ENCODE measurements around the gene MTG2.
"Not testable (repeated sequence)": the region's sequence is repeated elsewhere in the genome, so short reads cannot be mapped to it uniquely, and the experiment has no call there.

Gene MTG2

DNA sequence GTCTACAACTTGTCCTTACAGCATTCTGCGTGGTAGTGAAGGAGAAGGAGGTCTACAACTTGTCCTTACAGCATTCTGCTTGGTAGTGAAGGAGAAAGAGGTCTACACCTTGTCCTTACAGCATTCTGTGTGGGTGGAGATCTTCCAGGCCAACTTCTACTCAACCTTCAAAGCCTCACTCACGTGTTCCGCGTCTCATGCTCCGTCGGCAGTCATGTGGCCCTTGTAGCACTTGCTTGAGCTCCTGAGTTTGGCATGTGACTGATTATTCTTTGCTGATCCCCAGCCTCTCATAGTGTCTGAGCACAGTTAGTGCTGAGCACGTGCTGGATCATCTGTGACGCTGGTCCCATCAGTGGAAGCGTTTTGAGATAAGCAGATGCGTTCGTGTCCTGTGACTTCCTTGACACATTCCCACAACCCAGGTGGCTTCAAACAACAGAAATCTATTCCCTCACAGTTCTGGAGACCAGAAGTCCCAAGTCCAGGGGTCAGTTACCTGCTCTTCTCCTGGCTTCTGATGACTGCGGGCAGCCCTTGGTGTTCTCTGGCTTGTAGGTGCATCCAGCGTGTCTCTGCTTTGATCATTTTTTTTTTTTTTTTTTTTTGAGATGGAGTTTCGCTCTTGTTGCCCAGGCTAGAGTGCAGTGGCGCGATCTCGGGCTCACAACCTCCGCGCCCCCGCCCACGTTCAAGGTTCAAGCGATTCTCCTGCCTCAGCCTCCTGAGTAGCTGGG lies 36.6 kb upstream of the MTG2 start:
- DNase-seq: no peak

DNA sequence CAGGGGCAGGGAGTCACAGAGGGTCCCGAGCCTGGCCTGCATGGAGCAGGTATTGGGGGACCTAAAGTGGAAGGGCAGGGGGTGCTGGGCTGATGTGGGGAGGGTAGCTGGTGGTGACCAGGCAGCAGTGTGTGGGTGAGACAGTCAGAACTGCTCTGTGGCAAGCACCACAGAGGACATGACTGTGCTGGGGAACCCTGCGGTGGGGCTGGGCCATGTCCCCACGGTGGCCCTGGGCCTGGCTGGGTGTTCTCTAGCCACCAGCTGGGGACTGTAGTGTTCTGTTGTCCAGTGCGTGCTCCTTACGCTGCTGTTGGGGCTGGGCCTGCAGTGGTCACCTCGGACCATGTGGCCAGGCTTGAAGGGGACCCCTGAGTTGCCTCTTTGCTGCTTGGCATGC lies 35.7 kb upstream of the MTG2 start:
- DNase-seq: no peak

DNA sequence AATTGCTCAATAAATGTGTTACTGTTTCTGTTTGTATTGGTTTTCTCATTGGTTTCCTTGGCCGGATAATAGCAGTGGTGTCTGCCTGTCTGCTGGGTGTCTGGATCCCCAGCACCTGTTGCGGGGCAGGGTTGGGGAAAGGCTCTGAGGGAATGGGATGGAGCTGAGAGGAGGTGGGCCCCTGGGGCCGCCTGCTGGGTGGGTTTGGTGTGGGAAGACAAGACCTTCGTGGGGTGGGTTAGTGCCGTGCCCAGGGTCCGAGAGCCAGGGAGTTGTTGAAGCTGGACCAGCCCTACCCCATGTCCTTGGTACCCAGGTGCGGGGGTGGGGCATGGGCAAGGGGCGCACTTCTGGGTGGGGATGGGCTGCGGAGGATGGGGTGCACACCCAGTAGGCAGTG lies 35.3 kb upstream of the MTG2 start:
- DNase-seq: no peak

DNA sequence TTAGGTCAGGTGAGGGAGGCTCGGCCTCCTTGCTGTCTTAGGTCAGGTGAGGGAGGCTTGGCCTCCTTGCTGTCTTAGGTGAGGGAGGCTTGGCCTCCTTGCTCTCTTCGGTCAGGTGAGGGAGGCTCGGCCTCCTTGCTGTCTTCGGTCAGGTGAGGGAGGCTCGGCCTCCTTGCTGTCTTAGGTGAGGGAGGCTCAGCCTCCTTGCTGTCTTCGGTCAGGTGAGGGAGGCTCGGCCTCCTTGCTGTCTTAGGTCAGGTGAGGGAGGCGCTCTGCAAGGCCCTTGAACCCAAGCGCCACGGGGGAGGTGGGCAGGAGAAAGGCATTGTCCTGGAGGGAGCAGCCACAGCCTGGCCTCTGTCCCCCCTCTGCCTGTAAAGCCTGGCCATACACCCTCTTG lies 34.4 kb upstream of the MTG2 start:
- not testable (repeated sequence) for DNase-seq

DNA sequence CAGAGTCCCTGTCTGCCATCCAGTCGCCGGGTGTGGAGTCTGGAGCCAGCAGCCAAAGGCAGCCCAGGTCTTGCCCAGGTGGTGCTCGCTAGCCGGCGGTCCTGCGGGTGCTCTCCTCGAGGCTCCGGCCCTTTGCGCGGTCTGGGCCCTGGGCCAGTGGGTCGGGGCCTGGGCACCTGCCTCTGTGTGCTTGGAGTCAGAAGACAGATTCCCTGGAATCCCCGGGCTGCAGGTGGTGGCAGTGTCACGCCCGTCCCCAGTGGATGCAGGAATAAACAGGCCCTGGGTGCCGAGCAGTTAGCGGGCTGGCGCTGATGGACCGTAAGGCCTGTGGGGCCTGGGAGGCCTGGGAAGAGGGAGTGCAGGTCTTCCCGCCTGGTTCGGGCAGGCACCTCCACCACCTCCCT lies 33.9 kb upstream of the MTG2 start:
- no peak for DNase-seq

DNA sequence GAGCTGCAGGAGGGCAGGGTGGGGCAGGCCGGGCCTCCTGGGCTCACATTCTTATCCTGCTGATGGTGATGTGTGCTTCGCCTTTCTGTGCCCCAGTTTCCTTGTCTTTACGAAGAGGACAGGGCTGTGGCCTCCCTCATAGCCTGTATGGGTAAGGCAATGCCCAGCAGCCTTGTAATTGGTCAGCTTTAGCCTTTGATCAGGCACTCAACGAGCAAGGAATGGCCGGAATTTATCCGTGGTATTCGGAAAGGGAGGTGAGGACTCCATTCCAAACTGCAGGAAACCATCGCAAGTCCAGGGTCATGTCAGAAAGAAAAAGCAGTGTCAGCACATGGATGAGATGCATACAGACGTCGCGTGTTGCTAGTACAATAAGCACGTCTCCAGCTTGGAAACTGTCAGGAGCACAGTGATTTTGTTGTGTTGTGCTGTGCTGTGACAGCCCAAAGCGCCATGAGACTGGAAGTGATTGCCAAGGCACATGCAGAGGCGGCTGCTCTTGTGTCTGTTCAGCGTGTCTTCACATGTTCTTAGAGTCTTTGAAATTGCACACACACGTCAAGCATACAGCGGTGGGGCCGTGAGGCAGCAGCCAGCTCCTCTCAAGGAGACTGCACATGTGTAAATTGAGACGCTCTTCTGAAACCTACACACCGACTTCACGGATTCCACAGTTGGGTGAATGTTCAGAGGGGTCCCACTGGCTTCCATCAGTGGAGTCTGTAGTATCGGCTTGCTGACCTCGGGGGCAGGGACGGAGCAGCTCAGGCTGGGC lies 33.1 kb upstream of the MTG2 start:
- no peak for DNase-seq

DNA sequence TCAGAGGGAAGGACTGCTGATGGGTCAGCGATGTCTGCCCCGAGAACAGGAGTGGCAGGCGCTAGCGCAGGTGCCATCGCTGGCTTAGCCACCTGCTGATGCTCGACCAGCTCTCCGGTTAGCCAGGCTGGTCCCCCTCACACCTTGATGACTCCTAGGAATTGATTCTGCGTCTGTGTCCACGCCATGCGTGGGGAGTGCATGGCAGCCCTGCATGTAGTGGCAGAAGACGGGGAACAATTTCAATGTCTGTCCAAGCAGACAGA lies 32.6 kb upstream of the MTG2 start:
- no peak for DNase-seq

DNA sequence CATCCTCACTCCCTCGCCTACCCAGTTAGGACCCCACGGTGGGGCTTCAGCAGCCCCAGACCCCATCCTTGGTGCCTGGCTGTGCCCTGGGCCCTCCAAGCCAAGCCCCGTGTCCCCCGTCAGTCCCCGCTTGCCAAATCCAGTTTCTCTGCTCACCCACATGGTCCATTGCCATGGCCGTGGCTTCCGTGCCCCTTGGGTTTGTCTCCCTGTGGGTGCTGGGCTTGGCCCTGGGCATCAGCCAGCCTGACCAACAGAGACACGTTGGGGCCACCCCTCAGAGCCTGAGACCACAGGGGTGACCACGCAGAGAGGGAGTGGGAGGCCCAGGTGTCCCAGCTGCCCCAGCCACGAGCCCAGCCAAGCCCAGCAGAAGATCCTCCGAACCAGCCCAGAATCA lies 31.6 kb upstream of the MTG2 start:
- no peak for DNase-seq

DNA sequence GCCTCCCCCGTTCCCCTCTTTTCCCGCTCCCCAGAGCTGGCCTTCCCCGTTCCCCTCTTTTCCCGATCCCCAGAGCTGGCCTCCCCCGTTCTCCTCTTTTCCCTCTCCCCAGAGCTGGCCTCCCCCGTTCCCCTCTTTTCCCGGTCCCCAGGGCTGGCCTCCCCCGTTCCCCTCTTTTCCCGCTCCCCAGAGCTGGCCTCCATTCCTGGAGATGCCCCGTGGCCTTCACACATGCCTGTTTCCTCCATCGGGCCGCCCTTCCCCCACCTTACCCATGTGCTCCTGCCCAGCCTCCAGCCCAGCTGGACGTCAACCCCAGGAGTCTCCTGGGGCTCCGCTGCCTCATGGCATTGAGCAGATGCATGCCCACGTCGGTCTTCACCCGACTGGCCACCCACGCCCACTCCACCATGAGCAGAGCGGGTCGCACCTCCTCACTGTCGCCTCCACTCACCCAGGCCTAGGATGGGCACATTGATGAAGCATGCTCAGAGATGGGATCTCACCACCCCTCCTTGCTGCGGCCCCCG lies 30.9 kb upstream of the MTG2 start:
- DNase-seq: no peak

DNA sequence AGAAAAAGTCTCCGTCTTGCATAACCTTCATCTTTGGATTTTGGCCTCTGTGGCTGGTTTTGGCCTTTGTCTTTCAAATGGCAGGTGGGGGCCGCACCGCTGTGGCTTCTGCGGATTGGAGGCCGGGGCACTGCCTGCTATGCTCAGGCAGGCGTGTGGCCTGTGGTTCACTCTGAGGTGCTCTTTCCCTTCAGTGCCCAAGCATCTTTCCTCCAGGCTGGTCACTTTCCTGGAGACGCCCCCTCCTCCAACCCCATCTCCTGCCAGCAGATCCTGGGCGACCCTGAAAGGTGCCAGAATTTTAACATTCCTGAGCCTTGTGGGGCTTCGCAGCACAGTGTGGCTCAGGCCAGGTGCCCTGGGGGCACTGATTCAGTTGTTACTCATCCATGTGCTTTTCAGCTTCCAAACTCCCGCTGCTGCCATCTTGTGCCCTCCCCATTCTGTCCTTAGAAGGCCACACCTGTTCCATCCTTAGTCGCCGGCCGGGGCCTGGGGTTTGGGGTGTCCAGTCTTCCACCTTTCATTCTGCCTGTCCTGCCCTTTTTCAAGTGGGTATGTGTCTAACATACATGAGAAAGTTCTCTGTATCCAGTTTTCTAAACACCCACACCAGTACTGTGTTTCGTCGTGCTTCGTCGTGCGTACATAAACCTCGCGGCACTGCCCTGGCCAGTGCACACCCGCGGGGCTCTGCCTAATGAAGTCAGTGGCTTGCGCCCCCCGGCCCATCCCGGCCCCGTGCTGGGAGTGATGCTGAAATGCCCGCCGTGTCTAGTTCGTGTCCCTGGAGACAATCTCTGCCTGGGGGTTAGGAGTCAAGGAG lies 27.2 kb upstream of the MTG2 start:
- no peak for DNase-seq

DNA sequence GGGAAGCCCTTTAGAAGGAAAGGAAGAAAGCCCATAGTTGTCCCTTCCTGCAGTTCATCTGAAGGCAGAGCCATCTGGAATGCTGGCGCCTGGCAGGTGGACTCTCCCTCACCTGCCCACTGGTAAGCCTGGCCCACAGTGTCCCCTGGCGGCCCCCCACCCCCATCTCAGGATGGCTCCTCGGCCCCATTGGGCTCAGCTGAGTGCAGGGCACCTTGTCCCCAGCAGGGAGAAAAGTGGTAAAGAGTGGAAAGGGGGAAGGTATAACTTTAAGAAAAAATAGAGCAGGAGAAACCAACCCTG lies 26.6 kb upstream of the MTG2 start:
- no peak for DNase-seq

DNA sequence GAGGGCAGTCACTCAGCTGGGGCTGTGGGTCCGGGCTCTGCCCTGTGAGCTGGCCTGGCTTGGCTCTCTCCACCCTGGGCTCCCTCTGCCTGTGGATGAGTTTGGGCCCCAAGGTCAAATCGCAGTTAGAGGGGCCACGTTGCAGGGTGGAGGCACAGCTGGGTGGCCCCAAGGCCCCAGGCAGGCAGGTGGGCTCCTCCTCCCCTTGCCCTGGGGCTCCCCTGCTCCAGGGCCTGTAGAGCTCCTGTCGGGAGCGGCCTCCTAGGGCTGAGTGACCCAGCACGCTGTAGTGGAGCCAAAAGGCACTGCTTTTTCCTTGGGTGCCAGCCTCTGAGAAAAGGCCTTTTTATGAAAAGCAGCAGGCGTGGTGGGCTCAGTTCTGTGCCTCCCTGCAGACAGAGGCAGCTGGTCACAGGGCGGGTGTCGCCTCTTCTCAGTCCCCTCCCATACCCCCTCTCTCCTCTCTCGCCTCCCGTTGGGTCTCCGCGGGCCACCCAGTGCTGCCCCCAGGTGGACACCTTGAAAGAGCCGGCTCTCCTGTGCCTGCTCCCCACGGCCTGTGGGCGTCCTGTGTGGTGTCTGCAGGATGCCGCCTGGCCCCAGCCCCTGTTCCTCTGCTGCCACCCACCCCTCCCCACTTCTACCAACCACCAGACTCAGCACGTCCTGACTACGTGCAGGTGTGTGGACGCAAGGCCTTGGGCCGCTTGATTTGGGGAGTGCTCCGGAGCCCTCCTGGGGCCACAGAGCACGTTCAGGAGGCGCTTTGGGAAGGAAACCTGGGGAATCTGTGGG lies 26.0 kb upstream of the MTG2 start:
- DNase-seq: peak; percentile 99

DNA sequence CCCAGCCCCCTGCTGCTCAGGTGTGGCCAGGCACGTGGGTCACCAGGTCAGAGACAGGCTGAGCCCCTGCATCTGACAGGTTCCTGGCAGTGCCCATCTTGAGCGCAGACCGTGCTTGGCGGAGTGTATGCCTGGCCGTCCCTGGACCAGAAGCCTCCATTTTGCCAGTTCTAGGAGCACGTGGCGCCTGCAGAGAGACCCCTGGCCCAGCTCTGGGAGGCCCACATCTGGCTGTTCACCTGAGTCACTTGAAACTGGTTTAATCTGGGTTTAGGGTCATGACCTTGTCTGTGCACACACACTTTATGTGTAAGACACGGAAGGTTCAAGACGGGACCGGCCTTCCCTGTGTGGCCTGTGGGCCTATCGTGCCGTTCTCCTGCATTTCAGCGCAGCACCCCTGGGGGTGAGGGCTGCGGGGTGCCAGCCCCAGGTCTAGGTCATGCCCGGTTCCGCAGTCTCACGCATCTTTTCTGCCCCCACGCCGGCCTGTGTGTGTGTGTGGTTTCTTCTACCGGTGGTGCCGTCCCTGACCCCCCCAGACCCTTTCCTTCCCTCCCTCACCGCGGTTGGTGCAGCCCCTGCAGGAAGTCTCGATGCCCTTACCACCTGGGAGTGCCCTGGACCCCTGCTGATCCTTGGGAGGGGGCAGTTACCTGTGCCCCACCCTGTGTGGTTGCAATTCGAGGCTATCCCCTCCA lies 25.3 kb upstream of the MTG2 start:
- no peak for DNase-seq

DNA sequence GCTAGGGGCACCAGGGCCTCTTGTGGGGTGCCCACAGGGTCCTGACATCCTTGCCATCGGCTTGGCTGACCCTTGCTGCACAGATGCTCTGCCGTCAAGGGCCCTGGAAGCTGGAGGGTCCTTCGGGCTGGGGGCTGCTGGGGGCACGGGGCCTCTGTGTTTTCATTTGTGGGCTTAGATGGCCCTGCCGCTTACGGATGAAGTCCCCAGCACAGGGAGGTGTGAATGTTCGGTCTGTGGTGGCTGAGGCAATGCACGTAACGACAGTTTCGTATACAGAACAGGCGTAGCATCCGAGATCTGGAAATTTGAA lies 24.8 kb upstream of the MTG2 start:
- no peak for DNase-seq

DNA sequence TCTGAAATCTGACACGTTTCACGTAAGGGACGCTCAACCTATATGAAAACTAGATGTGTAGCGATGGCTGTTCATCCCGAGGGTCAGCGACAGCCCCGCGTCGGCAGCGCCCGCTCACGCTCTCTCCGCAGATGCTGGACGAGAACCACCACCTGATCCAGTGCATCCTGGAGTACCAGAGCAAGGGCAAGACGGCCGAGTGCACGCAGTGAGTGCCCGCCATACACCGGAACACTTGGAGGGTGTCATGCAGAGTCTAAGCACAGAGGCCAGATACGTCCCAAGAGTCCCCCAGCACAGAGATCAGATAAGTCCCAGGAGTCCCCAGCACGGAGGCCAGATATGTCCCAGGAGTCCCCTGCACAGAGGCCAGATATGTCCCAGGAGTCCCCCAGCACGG lies 24.3 kb upstream of the MTG2 start:
- no peak for DNase-seq

DNA sequence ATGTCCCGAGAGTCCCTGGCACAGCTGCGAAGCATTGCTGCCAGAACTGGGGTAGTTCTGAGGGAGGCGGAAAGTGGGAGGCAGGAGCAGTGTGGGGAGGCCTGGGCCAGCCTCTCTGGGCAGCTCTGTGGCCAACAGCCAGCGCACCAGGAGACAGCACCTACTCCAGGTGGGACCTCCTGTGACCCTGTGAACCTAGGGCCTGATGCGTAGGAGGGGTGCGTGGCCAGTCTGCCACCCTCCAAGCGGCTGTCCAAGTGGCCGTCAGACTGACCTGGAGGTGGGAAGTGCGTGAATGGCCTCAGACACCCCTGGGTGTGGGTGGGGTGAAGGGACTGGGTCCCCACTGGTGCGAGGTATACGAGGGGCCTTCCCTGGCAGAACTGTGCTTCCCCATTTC lies 23.8 kb upstream of the MTG2 start:
- no peak for DNase-seq

DNA sequence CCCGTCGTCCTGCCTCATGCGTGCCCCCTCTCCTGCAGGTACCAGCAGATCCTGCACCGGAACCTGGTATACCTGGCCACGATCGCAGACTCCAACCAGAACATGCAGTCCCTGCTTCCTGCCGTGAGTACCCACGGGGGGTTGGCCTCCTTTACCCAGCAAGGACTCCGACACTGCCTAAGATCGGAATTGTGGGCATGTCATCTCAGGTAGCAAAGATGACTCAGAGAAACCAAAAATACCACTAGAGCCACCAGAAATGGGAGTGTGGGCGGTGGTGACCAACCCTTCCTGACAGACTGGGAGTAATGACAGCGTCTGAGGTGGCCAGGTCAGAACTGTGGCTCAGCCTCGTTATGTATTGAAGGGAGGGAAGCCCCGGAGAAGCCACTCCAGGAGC lies 23.0 kb upstream of the MTG2 start:
- DNase-seq: peak; percentile 73

DNA sequence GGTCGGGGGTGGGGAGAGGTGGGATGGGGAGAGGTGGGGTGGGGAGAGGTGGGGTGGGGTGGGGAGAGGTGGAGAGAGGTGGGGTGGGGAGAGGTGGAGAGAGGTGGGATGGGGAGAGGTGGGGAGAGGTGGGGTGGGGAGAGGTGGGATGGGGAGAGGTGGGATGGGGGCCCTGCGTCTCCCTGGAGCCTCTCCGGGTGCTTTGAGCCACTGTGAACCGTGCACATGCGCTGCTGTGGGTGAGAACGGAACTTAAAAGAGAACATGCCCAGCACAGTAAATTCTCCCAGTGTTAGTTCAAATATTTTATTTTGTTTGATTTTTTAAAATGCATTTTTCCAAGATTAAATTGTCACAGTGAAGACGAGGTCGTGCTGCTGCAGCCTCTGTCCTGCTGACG lies 22.6 kb upstream of the MTG2 start:
- no peak for DNase-seq

DNA sequence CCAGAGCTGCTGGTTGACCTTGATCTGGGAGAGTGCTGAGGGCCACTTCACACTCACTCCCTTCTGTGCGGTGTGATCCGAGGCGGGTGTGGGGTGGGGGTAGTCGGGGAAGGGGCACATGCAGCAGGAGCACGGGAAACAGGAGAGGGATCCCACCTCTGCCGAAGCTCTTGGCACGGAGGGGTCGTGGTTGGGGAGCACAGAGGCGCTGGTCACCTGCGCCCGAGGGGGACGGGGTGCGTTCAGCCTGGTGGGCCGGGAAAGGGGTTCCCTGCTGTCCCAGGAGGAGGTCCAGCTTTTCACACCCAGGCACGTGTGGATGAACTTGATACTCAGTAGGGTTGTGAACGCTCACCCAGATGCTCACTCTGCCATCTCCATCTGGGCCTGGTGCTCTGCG lies 22.0 kb upstream of the MTG2 start:
- no peak for DNase-seq

DNA sequence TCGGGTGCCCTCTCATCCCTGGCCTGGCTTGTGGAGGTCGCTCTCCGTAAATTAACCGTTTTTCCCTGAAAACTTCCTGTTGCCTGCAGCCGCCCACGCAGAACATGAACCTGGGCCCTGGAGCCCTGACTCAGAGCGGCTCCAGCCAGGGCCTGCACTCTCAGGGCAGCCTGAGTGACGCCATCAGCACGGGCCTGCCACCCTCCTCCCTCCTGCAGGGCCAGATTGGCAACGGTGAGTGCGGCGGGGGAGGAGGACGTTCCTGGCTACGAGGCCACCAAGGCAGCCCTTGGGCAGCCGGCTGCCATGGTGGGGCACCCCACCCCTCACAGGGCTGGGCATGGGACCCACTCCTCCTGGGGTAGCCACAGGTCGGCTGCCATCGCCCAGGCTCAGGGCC lies 21.5 kb upstream of the MTG2 start:
- DNase-seq: no peak

DNA sequence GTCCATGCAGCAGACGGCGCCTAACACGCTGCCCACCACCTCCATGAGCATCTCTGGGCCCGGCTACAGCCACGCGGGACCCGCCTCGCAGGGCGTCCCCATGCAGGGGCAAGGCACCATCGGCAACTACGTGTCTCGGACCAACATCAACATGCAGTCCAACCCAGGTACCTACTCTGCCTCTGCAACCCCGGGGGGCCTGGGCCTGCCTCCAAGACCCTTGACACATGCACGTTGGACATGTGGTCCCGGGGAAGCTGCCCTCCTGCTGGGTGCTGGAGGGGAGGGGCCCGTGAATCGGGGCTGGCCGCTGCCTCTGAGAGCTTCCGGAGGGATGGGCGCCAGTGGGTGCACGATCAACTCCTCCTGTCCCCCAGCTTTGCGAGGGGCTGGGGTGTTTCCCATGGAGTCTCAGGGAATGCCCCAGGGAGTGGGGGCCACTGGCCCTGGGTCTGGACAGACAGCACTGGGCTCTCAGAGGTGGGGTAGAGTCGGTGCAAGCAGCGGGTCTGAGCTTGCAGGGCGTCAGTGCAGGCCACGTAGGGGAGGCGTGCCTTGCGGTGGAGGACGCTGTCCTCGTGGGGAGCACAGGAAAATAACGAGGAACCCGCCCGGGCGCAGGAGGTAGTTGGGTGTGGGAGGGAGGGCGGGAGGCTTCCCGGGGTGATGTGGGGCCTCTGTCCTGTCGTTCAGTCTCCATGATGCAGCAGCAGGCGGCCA lies 19.9 kb upstream of the MTG2 start:
- DNase-seq: no peak

DNA sequence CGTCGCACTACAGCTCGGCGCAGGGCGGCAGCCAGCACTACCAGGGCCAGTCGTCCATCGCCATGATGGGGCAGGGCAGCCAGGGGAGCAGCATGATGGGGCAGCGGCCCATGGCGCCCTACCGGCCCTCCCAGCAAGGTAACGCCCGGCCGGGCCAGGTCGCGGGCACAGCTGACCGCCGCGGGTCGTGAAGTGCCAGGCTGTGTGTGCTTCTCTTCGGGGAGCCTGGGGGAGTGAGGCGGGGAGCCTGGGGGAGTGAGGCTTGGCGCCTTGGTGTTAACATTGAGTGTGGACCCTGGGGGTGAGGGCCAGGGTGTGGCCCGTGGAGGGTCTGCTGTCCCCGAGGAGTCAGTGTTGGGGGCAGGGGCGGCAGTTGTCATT lies 19.4 kb upstream of the MTG2 start:
- no peak for DNase-seq

Data from 8988T (cell line).